ENCODE results near the gene ARHGEF28. TPM values are rescaled to one million over a fixed set of nuclear protein-coding genes. Genes with fewer than 3 reads are reported as not detected.

ARHGEF28 gene
- total and polyA plus RNA-seq, 12 donors: 0.62 to 3.4 (median 1.5) TPM

DNA sequence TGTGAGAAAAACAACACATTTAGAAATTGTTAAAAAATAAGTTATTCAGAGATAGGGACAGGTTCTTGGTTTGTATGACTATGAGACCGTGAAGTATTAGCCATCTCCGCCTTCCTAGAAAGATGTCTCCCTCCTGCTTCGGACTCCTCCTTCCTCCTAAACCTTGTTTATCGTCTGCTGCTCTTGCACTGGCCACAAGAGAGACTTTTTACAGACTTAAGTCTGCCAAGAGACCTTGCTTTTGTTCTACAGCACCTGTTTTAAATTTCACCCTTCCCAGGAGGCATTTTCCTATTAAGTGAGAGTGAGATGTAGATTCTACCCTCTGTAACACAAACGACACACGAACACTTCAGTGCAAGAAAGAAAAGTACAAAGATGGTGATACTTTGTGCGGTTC lies 274.6 kb downstream of the ARHGEF28 start:
- intact Hi-C loops (cut with DNase I): loop anchor here in 7 of 10 donors (5.0 to 10.0 kb wide), 7 partner anchors 108 to 1014 kb away; partner anchors contain the start of genes GFM2 (in 1 of the 7) and NSA2 (in 1 of the 7)
- Histone ChIP-seq H3K9me3 (no peaks in the 10 kb centered on the region), H3K4me1 (peaks cover 0 to 57% (median 15%) of the 10 kb centered on the region in 9 donors), H3K27ac (peak overlapping the region in 3 of 10 donors; percentile 3 to 59 (median 26)), H3K27me3 (no peaks in the 10 kb centered on the region), H3K4me3 (peak overlapping the region in 1 of 10 donors; percentile 25), H3K36me3 (no peaks in the 10 kb centered on the region)
- TF ChIP-seq, protein P1, sequence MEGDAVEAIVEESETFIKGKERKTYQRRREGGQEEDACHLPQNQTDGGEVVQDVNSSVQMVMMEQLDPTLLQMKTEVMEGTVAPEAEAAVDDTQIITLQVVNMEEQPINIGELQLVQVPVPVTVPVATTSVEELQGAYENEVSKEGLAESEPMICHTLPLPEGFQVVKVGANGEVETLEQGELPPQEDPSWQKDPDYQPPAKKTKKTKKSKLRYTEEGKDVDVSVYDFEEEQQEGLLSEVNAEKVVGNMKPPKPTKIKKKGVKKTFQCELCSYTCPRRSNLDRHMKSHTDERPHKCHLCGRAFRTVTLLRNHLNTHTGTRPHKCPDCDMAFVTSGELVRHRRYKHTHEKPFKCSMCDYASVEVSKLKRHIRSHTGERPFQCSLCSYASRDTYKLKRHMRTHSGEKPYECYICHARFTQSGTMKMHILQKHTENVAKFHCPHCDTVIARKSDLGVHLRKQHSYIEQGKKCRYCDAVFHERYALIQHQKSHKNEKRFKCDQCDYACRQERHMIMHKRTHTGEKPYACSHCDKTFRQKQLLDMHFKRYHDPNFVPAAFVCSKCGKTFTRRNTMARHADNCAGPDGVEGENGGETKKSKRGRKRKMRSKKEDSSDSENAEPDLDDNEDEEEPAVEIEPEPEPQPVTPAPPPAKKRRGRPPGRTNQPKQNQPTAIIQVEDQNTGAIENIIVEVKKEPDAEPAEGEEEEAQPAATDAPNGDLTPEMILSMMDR (IDR thresholded peaks at IDR 0.05): no peak
- no peak for DNase-seq
- ATAC-seq: no peak
- 83 to 88% methylated on average over 7 of the region's 7 CpGs for WGBS, 2 donors

DNA sequence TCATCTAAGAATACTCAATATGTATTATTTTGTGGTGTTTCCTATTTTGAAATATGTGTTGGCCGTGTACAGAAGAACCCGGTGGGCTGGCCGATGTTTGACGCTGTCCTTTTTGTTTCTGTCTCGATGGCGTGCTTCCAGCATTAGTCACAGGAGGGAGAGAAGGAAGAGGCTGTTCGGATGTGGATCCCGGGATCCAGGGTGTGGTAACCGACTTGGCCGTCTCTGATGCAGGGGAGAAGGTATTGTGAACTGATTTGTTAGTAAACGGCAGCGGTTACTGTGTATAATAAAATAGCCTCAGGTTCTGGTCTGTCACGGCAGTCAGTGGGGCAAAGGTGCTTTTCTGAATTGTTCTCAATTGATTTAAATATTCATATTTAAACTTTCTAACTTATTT lies 275.0 kb downstream of the ARHGEF28 start:
- Histone ChIP-seq H3K27ac (peak overlapping the region in 5 of 10 donors; percentile 3 to 59 (median 49)), H3K4me1 (peaks cover 0 to 57% (median 15%) of the 10 kb centered on the region in 9 donors), H3K4me3 (peak overlapping the region in 2 of 10 donors; percentile 16 to 25), H3K36me3 (no peaks in the 10 kb centered on the region), H3K27me3 (no peaks in the 10 kb centered on the region), H3K9me3 (no peaks in the 10 kb centered on the region)
- DNase-seq (peak; percentile 21 to 53), ATAC-seq (peak in 6 of 8 donors; percentile 23 to 81 (median 54))
- TF ChIP-seq, protein P1 (IDR thresholded peaks at IDR 0.05): no peak
- intact Hi-C loops (cut with DNase I): loop anchor here in 7 of 10 donors (5.0 to 10.0 kb wide), 7 partner anchors 109 to 1014 kb away; partner anchors contain the start of genes GFM2 (in 1 of the 7) and NSA2 (in 1 of the 7)
- WGBS, 2 donors: 49 to 61% methylated on average over 13 of the region's 13 CpGs

DNA sequence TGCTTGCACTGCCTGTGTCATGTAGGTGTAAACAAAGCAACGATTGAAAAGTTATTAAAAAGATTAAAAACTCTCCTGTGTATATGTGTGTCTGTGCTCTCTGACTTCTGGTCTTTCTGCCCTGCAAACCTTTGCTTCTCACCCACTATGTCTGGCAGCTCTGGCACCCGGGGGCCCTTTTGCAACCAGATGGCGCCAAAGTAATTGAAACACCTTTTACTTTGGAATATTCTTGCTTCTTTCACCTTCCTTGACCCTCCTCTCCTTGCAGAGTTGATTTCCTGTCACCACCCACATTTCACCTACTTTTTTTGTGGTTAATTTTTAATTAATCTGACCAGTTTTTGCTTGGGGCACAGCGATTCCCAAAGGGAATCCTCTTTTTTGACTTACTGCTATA lies 275.5 kb downstream of the ARHGEF28 start:
- no peak for ATAC-seq
- TF ChIP-seq, protein P1 (IDR thresholded peaks at IDR 0.05): peak in 2 of 9 donors; percentile 12 to 24
- peak overlapping the region in 5 of 10 donors; percentile 3 to 59 (median 49) for H3K27ac ChIP-seq
- no peak for DNase-seq
- H3K4me3 ChIP-seq: peak overlapping the region in 2 of 10 donors; percentile 16 to 25
- intact Hi-C loops (cut with DNase I): loop anchor here in 7 of 10 donors (5.0 to 10.0 kb wide), 7 partner anchors 109 to 1013 kb away; partner anchors contain the start of genes GFM2 (in 1 of the 7) and NSA2 (in 1 of the 7)
- no peaks in the 10 kb centered on the region for H3K27me3 ChIP-seq
- H3K36me3 ChIP-seq: no peaks in the 10 kb centered on the region
- H3K4me1 ChIP-seq: peaks cover 0 to 57% (median 15%) of the 10 kb centered on the region in 9 donors
- WGBS, 2 donors: 46 to 49% methylated on average over 4 of the region's 4 CpGs
- H3K9me3 ChIP-seq: no peaks in the 10 kb centered on the region

DNA sequence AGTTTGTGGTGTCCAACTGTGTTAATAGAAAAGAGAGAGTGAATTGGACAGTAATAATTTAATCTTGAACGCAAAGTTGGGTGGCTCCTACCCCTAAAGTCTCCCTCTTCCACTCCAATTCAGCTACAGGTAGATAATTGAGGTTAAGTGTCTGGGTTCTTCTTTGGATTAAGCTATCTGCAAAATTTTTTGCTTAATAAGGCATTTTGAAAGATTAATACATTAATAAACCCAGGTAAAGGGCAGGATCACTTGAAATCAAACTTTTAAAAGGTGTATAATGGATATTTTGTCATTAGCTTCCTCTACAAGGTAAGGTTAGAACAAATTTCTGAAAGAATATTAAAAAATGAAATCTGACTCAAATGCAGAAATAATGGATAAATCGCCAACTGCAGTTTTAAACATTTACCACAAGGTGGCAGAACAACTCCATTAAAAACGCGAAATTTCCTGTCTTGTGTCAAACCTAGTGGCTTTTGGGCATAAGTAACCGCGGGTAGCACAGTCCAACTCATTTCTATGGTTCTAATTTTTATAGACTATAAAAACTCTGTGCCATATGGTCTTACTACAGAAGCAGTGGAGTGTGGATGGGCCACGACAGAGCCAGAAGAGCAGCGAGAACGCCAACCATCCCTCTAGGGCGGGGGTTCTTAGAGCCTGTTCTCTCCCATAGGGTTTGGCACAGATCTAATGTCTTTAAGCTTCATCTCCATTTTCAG lies 276.5 kb downstream of the ARHGEF28 start:
- whole genome bisulfite sequencing, 2 donors: 28 to 32% methylated on average over 10 of the region's 10 CpGs
- intact Hi-C loops (cut with DNase I): loop anchor here (1.0 to 10.0 kb wide), 12 partner anchors 110 to 1012 kb away; partner anchors contain the start of genes ENC1 (in 1 of the 10), GFM2 (in 1 of the 10) and NSA2 (in 1 of the 10)
- DNase-seq (peak in 1 of 2 donors; percentile 14), ATAC-seq (peak in 5 of 8 donors; percentile 26 to 44 (median 34))
- H3K36me3 ChIP-seq: no peaks in the 10 kb centered on the region
- peaks cover 0 to 54% (median 15%) of the 10 kb centered on the region in 9 donors for H3K4me1 ChIP-seq
- H3K27ac ChIP-seq: peak overlapping the region in 2 of 10 donors; percentile 56 to 59
- H3K9me3 ChIP-seq: peaks cover 0 to 9% (median 0%) of the 10 kb centered on the region in 11 donors
- peak overlapping the region in 3 of 10 donors; percentile 4 to 25 (median 8) for H3K4me3 ChIP-seq
- no peaks in the 10 kb centered on the region for H3K27me3 ChIP-seq
- TF ChIP-seq, protein P1 (IDR thresholded peaks at IDR 0.05): peak; percentile 69 to 93 (median 85)
